ENCODE data around the gene PADI2.

Gene PADI2

GRCh38 chr1:17093822-17094393 is 25.3 kb downstream of the PADI2 start:
- Mint-ChIP-seq H3K27ac (no peak overlapping the region), H3K27me3 (no peaks in the 10 kb centered on the region), H3K4me3 (no peak overlapping the region), H3K4me1 (ENCODE audit: low read depth) (no peaks in the 10 kb centered on the region), H3K36me3 (ENCODE audit: low read depth) (no peaks in the 10 kb centered on the region), H3K9me3 (no peaks in the 10 kb centered on the region)

- Mint-ChIP-seq H3K9me3 (no peaks in the 10 kb centered on the region), H3K27me3 (peaks cover 4% of the 10 kb centered on the region), H3K27ac (no peak overlapping the region), H3K4me3 (no peak overlapping the region), H3K4me1 (ENCODE audit: low read depth) (no peaks in the 10 kb centered on the region), H3K36me3 (ENCODE audit: low read depth) (no peaks in the 10 kb centered on the region)
Measured at GRCh38 chr1:17091252-17091651, 28.0 kb downstream of the PADI2 start.

- H3K4me3 Mint-ChIP-seq: no peak overlapping the region
- peaks cover 4% of the 10 kb centered on the region for H3K27me3 Mint-ChIP-seq
- H3K27ac Mint-ChIP-seq: no peak overlapping the region
- H3K9me3 Mint-ChIP-seq: no peaks in the 10 kb centered on the region
- no peaks in the 10 kb centered on the region for H3K4me1 Mint-ChIP-seq (ENCODE audit: low read depth)
- H3K36me3 Mint-ChIP-seq (ENCODE audit: low read depth): no peaks in the 10 kb centered on the region
Measured at GRCh38 chr1:17089506-17089905, 29.7 kb downstream of the PADI2 start.

- no peak overlapping the region for H3K27ac Mint-ChIP-seq
- H3K4me1 Mint-ChIP-seq (ENCODE audit: low read depth): no peaks in the 10 kb centered on the region
- no peak overlapping the region for H3K4me3 Mint-ChIP-seq
- H3K9me3 Mint-ChIP-seq: no peaks in the 10 kb centered on the region
- peaks cover 4% of the 10 kb centered on the region for H3K27me3 Mint-ChIP-seq
- H3K36me3 Mint-ChIP-seq (ENCODE audit: low read depth): no peaks in the 10 kb centered on the region
Measured at GRCh38 chr1:17086751-17087150, 32.5 kb downstream of the PADI2 start.

GRCh38 chr1:17084787-17085186 is 34.5 kb downstream of the PADI2 start:
- no peaks in the 10 kb centered on the region for H3K9me3 Mint-ChIP-seq

GRCh38 chr1:17082761-17083160 is 36.5 kb downstream of the PADI2 start:
- no peak overlapping the region for H3K27ac Mint-ChIP-seq
- peaks cover 1% of the 10 kb centered on the region for H3K27me3 Mint-ChIP-seq
- no peaks in the 10 kb centered on the region for H3K9me3 Mint-ChIP-seq
- H3K36me3 Mint-ChIP-seq (ENCODE audit: low read depth): no peaks in the 10 kb centered on the region
- no peak overlapping the region for H3K4me3 Mint-ChIP-seq
- H3K4me1 Mint-ChIP-seq (ENCODE audit: low read depth): no peaks in the 10 kb centered on the region

More at GRCh38 chr1:17084787-17085186, 34.5 kb downstream of the PADI2 start:
- Mint-ChIP-seq H3K27me3 (peaks cover 4% of the 10 kb centered on the region), H3K27ac (no peak overlapping the region), H3K36me3 (ENCODE audit: low read depth) (no peaks in the 10 kb centered on the region), H3K4me1 (ENCODE audit: low read depth) (no peaks in the 10 kb centered on the region), H3K4me3 (no peak overlapping the region)

- H3K27ac Mint-ChIP-seq: no peak overlapping the region
- H3K27me3 Mint-ChIP-seq: peaks cover 4% of the 10 kb centered on the region
- H3K9me3 Mint-ChIP-seq: no peaks in the 10 kb centered on the region
- no peaks in the 10 kb centered on the region for H3K36me3 Mint-ChIP-seq (ENCODE audit: low read depth)
- H3K4me3 Mint-ChIP-seq: no peak overlapping the region
- H3K4me1 Mint-ChIP-seq (ENCODE audit: low read depth): no peaks in the 10 kb centered on the region
Measured at GRCh38 chr1:17081439-17081838, 37.8 kb downstream of the PADI2 start.

GRCh38 chr1:17080880-17081279 is 38.4 kb downstream of the PADI2 start:
- H3K27ac Mint-ChIP-seq: no peak overlapping the region
- no peaks in the 10 kb centered on the region for H3K4me1 Mint-ChIP-seq (ENCODE audit: low read depth)
- H3K36me3 Mint-ChIP-seq (ENCODE audit: low read depth): no peaks in the 10 kb centered on the region
- H3K4me3 Mint-ChIP-seq: no peak overlapping the region
- peaks cover 4% of the 10 kb centered on the region for H3K27me3 Mint-ChIP-seq
- H3K9me3 Mint-ChIP-seq: no peaks in the 10 kb centered on the region

- H3K27ac Mint-ChIP-seq: no peak overlapping the region
- no peak overlapping the region for H3K4me3 Mint-ChIP-seq
- no peaks in the 10 kb centered on the region for H3K4me1 Mint-ChIP-seq (ENCODE audit: low read depth)
- peaks cover 3% of the 10 kb centered on the region for H3K9me3 Mint-ChIP-seq
- H3K27me3 Mint-ChIP-seq: peaks cover 4% of the 10 kb centered on the region
- H3K36me3 Mint-ChIP-seq (ENCODE audit: low read depth): no peaks in the 10 kb centered on the region
Measured at GRCh38 chr1:17080085-17080759, 39.0 kb downstream of the PADI2 start.

- H3K4me1 Mint-ChIP-seq (ENCODE audit: low read depth): no peaks in the 10 kb centered on the region
- H3K9me3 Mint-ChIP-seq: peaks cover 3% of the 10 kb centered on the region
- H3K27me3 Mint-ChIP-seq: peaks cover 4% of the 10 kb centered on the region
- no peaks in the 10 kb centered on the region for H3K36me3 Mint-ChIP-seq (ENCODE audit: low read depth)
- H3K4me3 Mint-ChIP-seq: no peak overlapping the region
- H3K27ac Mint-ChIP-seq: no peak overlapping the region
Measured at GRCh38 chr1:17078991-17079868, 40.0 kb downstream of the PADI2 start.

- H3K4me3 Mint-ChIP-seq: no peak overlapping the region
- no peaks in the 10 kb centered on the region for H3K36me3 Mint-ChIP-seq (ENCODE audit: low read depth)
- H3K4me1 Mint-ChIP-seq (ENCODE audit: low read depth): no peaks in the 10 kb centered on the region
Measured at GRCh38 chr1:17075470-17076255, 43.6 kb downstream of the PADI2 start.

GRCh38 chr1:17071794-17072193 is 47.5 kb downstream of the PADI2 start:
- no peak overlapping the region for H3K27ac Mint-ChIP-seq
- H3K9me3 Mint-ChIP-seq: peaks cover 3% of the 10 kb centered on the region
- H3K4me1 Mint-ChIP-seq (ENCODE audit: low read depth): no peaks in the 10 kb centered on the region
- H3K27me3 Mint-ChIP-seq: peaks cover 1% of the 10 kb centered on the region
- no peak overlapping the region for H3K4me3 Mint-ChIP-seq
- H3K36me3 Mint-ChIP-seq (ENCODE audit: low read depth): no peaks in the 10 kb centered on the region

More at GRCh38 chr1:17075470-17076255, 43.6 kb downstream of the PADI2 start:
- H3K9me3 Mint-ChIP-seq: peaks cover 3% of the 10 kb centered on the region
- H3K27me3 Mint-ChIP-seq: peaks cover 4% of the 10 kb centered on the region
- H3K27ac Mint-ChIP-seq: no peak overlapping the region

- Mint-ChIP-seq H3K4me1 (ENCODE audit: low read depth) (no peaks in the 10 kb centered on the region), H3K27me3 (no peaks in the 10 kb centered on the region), H3K36me3 (ENCODE audit: low read depth) (no peaks in the 10 kb centered on the region), H3K9me3 (no peaks in the 10 kb centered on the region), H3K27ac (no peak overlapping the region), H3K4me3 (no peak overlapping the region)
Measured at GRCh38 chr1:17070163-17070525, 49.1 kb downstream of the PADI2 start.

- H3K9me3 Mint-ChIP-seq: no peaks in the 10 kb centered on the region
- no peaks in the 10 kb centered on the region for H3K27me3 Mint-ChIP-seq
- no peak overlapping the region for H3K27ac Mint-ChIP-seq
- H3K4me3 Mint-ChIP-seq: no peak overlapping the region
- no peaks in the 10 kb centered on the region for H3K4me1 Mint-ChIP-seq (ENCODE audit: low read depth)
- H3K36me3 Mint-ChIP-seq (ENCODE audit: low read depth): no peaks in the 10 kb centered on the region
Measured at GRCh38 chr1:17069452-17070162, 49.6 kb downstream of the PADI2 start.
